ENCODE results near the gene TTLL7.

- no peak for TF ChIP-seq CTCF (IDR thresholded peaks at IDR 0.05)
- no peak for TF ChIP-seq EZH2 (IDR thresholded peaks at IDR 0.05)
- TF ChIP-seq EZH2phosphoT487 (IDR thresholded peaks at IDR 0.05): no peak
Measured at GRCh38 chr1:83818916-83819315, 180.0 kb downstream of the TTLL7 start.
